Measurements from ENCODE around the gene SYTL3. TPM values are rescaled to one million over a fixed set of nuclear protein-coding genes. Genes with fewer than 3 reads are reported as not detected.

The SYTL3 gene
- total and polyA plus RNA-seq, 2 of the 8 experiments (the other 6 are each of a cell fraction or from before 2014, with no cell fraction given) = 0.27 to 0.99 TPM

DNA sequence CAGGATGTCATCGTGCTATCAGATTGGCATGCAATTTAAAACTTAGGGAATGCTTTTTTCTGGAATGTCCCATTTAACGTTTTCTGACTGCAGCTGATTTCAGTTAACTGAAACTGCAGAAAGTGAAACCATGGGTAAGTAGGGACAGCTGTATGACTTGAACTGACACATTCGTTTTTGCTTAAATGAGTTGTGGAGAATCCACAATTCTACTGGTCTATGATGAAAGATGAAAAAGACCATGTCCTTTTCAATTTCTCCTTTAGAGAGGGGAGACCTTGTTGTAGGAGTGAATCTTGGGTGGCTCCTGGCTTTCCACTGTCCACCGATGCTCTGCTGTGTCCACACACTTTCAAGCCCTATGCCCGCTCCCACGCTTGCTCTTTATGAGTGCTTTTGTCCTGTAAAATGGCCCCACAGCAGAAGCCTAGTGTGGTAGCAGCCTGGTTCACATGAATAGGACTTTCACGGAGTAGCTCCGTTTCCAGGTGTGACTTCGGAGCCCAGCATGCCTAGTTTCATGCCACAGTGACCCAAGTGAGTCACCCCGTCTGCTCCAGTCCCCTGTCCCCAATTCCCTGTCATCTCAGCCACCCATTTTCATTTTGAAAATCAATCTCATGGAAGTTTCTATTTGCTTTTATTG, 27.2 kb upstream of the SYTL3 start:
- Histone ChIP-seq H2BK12ac (ENCODE audit: low read depth, low read length) (no peak overlapping the region), H3K9ac (replicated peaks in 1 of 4; ENCODE audit: extremely low read depth in 1 of 4, low read depth in 3 of 4, low read length in 3 of 4) (no peak overlapping the region)
- no peak for TF ChIP-seq TBP (IDR thresholded peaks at IDR 0.05; ENCODE audit: low read depth, low read length)
- TF ChIP-seq CHD2 (IDR thresholded peaks at IDR 0.05; ENCODE audit: low read length) = no peak
- TF ChIP-seq, protein P1, sequence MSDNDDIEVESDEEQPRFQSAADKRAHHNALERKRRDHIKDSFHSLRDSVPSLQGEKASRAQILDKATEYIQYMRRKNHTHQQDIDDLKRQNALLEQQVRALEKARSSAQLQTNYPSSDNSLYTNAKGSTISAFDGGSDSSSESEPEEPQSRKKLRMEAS (IDR thresholded peaks at IDR 0.05) = no peak
- no peak for TF ChIP-seq RFX5 (IDR thresholded peaks at IDR 0.05; ENCODE audit: borderline replicate concordance, low read depth, low read length)
- TF ChIP-seq SIN3A (conservative IDR thresholded peaks at IDR 0.05 in 1 of 2, IDR thresholded peaks at IDR 0.05 in 1 of 2; ENCODE audit: low read depth in 1 of 2, low read length in 2 of 2) = no peak
- no peak for TF ChIP-seq HDAC6 (IDR thresholded peaks at IDR 0.05; ENCODE audit: low read depth, low read length)
- TF ChIP-seq, protein P2, sequence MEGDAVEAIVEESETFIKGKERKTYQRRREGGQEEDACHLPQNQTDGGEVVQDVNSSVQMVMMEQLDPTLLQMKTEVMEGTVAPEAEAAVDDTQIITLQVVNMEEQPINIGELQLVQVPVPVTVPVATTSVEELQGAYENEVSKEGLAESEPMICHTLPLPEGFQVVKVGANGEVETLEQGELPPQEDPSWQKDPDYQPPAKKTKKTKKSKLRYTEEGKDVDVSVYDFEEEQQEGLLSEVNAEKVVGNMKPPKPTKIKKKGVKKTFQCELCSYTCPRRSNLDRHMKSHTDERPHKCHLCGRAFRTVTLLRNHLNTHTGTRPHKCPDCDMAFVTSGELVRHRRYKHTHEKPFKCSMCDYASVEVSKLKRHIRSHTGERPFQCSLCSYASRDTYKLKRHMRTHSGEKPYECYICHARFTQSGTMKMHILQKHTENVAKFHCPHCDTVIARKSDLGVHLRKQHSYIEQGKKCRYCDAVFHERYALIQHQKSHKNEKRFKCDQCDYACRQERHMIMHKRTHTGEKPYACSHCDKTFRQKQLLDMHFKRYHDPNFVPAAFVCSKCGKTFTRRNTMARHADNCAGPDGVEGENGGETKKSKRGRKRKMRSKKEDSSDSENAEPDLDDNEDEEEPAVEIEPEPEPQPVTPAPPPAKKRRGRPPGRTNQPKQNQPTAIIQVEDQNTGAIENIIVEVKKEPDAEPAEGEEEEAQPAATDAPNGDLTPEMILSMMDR (IDR thresholded peaks at IDR 0.05; ENCODE audit: control extremely low read depth in 1 of 3, insufficient read depth in 1 of 3, low read depth in 1 of 3, low read length in 3 of 3) = no peak
- TF ChIP-seq SUZ12 (IDR thresholded peaks at IDR 0.05; ENCODE audit: low read length) = no peak
- TF ChIP-seq CBX8 (IDR thresholded peaks at IDR 0.05; ENCODE audit: borderline replicate concordance, low read depth, low read length) = no peak
- TF ChIP-seq TCF12 (IDR thresholded peaks at IDR 0.05; ENCODE audit: low read depth, low read length) = no peak

More for the DNA sequence above, 27.2 kb upstream of the SYTL3 start:
- H3K18ac ChIP-seq (ENCODE audit: extremely low read depth, low read length) = no peak overlapping the region
- no peak overlapping the region for H3K4ac ChIP-seq (replicated peaks; ENCODE audit: insufficient read length, low read depth, low read length)
- no peak overlapping the region for H2BK15ac ChIP-seq (ENCODE audit: low read length)
- ChIA-PET POLR2A (ENCODE audit: partially characterized antibody) (interaction anchor here (0.9 to 1.0 kb wide), 2 partner anchors 8 to 86 kb away, joined by 3 read pairs; no protein-coding TSS in a partner anchor), CTCF (ENCODE audit: partially characterized antibody) (interaction anchor here (0.6 to 0.9 kb wide), 3 partner anchors 15 to 68 kb away, joined by 3 to 5 read pairs (median 3); no protein-coding TSS in a partner anchor)
- H3K79me1 ChIP-seq (ENCODE audit: low read depth, low read length) = peaks cover 2% of the 10 kb centered on the region
- H2BK120ac ChIP-seq (replicated peaks; ENCODE audit: low read depth, low read length) = no peak overlapping the region
- H2BK5ac ChIP-seq (ENCODE audit: low read depth, low read length) = peak overlapping the region; percentile 30; the same call in 1 of the 2 replicates
- H3K27me3 ChIP-seq (replicated peaks in 1 of 4; ENCODE audit: control insufficient read depth in 3 of 4, extremely low read depth in 1 of 4, insufficient read depth in 3 of 4, low read length in 3 of 4) = no peaks in the 10 kb centered on the region
- H2AK5ac ChIP-seq (ENCODE audit: low read depth, low read length) = no peak overlapping the region
- peaks cover 2 to 40% (median 18%) of the 10 kb centered on the region in 4 experiments; a peak in 7 of 8 replicates for H3K36me3 ChIP-seq (ENCODE audit: control insufficient read depth in 2 of 4, insufficient read depth in 4 of 4, low read length in 3 of 4)
- H3K4me2 ChIP-seq (ENCODE audit: insufficient read depth in 1 of 2, low read depth in 2 of 2, low read length in 2 of 2) = no peak overlapping the region
- WGBS, 2 experiments (ENCODE audit: extremely low coverage in 1 of 2, insufficient coverage in 1 of 2, insufficient read length in 1 of 2, insufficient replicate concordance in 2 of 2, low coverage in 1 of 2, low lambda C conversion rate in 2 of 2, missing lambda C conversion rate in 1 of 2) = 86% methylated on average over 10 of the region's 10 CpGs; no CpG with 5 or more reads in 1 of the 2 experiments
- H3K56ac ChIP-seq (replicated peaks; ENCODE audit: insufficient read length, low read depth, low read length) = no peak overlapping the region
- no peak overlapping the region for H2BK20ac ChIP-seq (ENCODE audit: low read length)
- H4K20me1 ChIP-seq (replicated peaks in 1 of 2; ENCODE audit: control insufficient read depth in 1 of 2, insufficient read depth in 2 of 2, low read length in 2 of 2) = peaks cover 3 to 6% of the 10 kb centered on the region in 2 experiments
- no peak overlapping the region for H4K5ac ChIP-seq (ENCODE audit: insufficient read length, low read depth, low read length)
- H3K27ac ChIP-seq (ENCODE audit: low read depth, low read length) = no peak overlapping the region
- DNase-seq (ENCODE audit: low read depth in 1 of 2, low spot score in 2 of 2) = no peak
- no peak overlapping the region for H4K91ac ChIP-seq (replicated peaks; ENCODE audit: insufficient read length, low read length)
- no peak overlapping the region for H3K23ac ChIP-seq (ENCODE audit: insufficient read length)
- H2AFZ ChIP-seq (ENCODE audit: low read length) = no peak overlapping the region
- H3K9me3 ChIP-seq (ENCODE audit: insufficient read depth in 2 of 2, low read depth in 1 of 2, low read length in 1 of 2) = no peaks in the 10 kb centered on the region
- peak overlapping the region; percentile 28; the same call in 1 of the 2 replicates for H4K8ac ChIP-seq (ENCODE audit: extremely low read depth, insufficient read depth, low read length)
- peaks cover 0 to 3% (median 0%) of the 10 kb centered on the region in 4 experiments; a peak in 3 of 7 replicates for H3K4me1 ChIP-seq (replicated peaks in 1 of 4; ENCODE audit: control insufficient read depth in 3 of 4, insufficient read depth in 4 of 4, low read length in 3 of 4)
- H3K4me3 ChIP-seq (ENCODE audit: extremely low read depth in 1 of 4, insufficient read depth in 2 of 4, low read depth in 3 of 4, low read length in 4 of 4) = no peak overlapping the region
- FAIRE-seq = no peak
- peaks cover 6% of the 10 kb centered on the region; the same call in 1 of the 2 replicates for H3K23me2 ChIP-seq (ENCODE audit: low read depth, low read length)
- H3K14ac ChIP-seq (ENCODE audit: insufficient read length) = no peak overlapping the region
- no peaks in the 10 kb centered on the region for H3K79me2 ChIP-seq (ENCODE audit: control insufficient read depth in 1 of 2, insufficient read depth in 2 of 2, low read length in 2 of 2)
